NCI-H2029 treated with DMSO at 0.1 percent for 48 hours (cell line): ENCODE data around the gene TTC7B.

Experiments used
- DNase-seq: peaks from one replicate; lab custom pipeline; 2025; lab: John Stamatoyannopoulos, UW

Gene TTC7B

DNA sequence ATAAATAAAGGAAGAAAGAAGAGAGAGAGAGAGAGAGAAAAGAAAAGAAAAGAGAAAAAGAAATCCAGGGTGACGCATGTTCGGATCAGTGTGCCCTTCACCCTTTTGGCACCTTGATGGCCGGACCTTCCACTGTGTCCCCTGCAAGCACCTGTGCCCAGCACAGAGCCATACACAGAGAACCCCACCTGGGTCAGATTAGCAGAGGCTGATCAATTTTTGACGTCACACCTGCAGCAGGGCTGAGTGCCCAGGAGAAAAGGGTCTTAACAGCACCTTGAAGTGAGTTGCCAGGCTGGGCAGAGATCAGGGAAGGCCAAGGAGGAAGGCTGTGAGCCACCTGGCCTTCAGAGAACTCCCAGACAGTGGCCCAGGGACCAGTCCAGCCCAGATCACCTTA is 305.0 kb downstream of the TTC7B start:
- DNase-seq, result no peak

DNA sequence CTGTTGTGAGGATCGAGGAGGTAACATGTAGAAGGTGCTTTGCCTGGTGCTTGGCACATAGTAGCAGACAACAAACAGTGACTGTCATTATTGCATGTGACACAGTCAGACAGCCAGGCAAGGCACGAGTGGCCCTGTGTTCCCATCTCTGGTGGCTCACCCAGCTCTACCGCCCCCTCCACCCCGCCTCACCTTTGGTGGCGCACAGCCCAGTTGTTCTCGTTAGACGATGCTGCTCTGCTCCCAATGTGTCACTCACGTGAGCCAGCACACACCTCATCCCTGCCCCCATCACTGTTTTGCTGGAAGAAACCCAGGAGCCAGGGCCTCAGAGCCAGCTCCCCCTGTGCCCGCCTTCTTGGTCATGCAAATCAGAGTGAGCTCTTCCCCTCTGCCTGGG is 306.1 kb downstream of the TTC7B start:
- DNase-seq, result peak; percentile 69

DNA sequence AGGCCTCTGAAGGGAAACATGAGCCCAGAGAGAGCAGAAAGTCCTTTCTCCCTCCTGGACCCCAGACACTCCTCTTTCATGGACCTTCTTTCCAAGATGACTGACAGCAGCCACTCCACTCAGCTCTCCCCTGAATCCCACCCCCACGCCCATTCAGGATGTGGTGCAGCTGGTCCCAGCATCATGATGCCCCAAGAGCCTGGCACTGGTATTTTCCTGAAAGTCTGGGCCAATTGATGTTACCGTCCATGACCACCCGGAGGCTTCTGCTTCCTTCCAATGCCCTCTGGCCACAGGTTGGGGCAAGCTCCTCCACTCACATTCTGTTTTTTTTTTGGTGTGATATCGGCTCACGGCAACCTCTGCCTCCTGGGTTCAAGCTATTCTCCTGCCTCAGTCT is 306.8 kb downstream of the TTC7B start:
- no peak for DNase-seq

DNA sequence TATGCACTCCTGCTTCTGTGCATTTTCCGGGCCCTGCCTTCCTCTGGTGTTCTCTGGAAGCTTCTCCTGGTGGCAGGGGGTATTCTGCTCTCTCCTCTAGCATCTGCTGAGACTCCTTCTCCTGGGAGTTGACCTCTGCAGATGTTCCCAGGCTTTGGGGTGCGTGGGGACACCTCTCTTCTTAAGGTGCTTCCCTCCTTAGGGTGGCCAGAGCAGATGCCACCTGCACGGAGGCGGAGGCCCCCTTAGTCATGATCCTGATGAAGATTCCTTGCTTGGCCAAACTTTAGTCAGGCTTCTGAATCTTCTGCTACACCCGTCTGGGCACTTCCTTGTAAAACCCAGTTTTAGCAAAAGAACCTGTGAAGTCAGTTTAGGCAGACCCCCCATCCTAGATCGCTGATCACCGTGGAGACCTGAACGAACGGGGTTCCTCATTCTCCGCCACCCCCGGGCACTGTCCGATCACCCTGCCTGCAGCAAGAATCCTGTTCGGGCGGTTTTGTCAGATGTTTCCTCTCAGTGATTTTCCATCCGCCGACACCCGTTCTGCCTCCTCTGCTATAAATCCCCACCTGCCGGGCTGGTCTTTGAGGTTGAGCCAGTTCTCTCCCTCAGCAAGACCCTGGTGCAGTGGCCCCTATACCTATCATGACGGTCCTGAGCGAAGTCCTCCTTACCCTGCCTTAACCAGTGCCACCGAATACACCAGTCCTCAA is 307.5 kb downstream of the TTC7B start:
- no peak for DNase-seq

DNA sequence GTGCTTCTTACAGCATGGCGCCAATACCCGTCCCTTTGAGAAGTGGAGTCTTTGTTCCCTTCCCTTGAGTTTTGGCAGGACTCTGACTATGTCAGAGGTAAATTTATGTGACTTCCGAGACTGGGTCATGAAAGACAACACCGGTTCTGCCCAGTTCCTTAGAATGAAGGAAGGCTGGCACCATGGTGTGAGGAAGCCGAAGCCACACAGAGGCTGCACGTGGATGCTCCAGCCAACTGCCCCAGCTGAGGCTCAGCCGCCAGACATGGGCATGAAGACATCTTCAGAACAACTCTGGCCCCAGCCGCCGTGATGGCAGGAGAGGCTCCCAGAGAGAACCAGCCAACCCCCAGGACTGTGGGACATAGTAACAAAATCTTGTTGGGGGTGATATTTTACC is 308.2 kb downstream of the TTC7B start:
- no peak for DNase-seq

DNA sequence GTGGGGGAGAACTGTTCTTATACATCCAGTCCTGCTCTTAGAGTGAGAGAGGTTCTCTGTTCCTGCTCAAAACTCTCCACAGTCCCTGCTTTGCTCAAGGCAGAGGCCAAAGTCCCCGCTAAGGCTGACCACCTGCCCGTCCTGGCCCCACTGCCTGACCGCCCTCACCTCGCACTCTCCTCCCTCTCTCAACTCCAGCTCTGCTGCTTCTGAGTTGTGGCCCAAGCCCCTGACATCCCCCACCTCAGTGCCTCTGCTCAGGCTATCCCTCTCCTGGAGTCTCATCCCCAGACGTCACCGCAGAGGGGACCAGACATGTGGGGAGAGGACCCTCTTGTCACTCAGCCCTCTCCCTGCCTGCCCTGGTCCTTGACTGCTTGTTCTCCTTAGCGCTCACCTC is 308.8 kb downstream of the TTC7B start:
- DNase-seq, result no peak

DNA sequence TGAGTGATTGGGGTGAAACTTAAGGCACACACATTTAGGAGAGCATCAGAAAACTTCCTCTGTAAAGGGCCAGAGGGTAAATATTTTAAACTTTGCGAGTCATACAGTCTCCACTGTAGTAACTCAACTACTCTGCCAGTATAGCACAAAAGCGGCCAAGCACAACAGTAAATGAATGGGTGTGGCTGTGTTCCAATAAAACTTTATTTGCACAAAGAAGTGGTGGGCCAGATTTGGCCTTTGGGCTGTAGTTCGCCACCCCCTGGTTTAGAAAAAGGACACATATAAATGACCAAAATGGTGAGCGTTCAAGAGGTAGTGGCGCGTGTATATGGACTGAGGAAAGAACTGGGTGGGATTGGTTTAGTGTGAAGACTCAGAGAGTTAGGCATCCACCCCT is 309.5 kb downstream of the TTC7B start:
- DNase-seq, result no peak

DNA sequence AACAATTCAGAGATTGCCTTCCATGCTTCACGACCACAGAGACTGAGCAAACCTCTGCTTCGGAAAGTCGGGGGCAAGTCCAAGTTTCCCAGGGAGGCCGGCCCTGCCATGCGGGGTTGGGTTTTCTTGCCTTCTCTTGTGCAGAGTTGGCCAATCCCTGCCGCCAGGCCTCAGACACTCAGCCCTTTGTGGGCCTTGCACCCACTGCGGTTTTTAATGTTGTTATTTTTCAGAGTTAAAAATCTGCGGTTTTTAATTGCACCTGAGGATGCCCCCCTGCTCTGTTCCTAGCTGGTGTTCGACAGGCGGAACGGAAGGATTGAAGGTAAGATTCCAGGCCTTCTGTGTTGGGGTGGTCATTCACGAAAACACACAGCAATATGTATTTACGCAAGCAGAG is 310.7 kb downstream of the TTC7B start:
- no peak for DNase-seq

DNA sequence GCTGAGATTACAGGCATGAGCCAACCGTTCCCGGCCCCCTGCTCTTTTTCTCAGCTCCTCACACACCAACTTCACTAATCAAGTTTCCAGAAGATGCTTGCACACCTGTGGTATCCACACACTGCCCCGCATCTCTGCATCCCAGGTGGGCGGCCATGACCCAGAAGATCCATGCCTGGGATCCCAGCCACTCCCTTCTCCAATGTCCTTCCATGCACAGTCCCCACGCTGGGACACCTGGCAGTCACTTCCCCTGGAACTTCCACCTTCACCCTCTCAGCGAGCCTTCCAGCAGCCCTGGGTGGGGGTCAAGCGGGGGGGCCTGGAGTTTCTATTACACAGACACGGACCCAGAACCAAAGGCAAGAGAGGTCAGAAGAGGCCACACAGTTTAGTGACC is 311.6 kb downstream of the TTC7B start:
- no peak for DNase-seq

DNA sequence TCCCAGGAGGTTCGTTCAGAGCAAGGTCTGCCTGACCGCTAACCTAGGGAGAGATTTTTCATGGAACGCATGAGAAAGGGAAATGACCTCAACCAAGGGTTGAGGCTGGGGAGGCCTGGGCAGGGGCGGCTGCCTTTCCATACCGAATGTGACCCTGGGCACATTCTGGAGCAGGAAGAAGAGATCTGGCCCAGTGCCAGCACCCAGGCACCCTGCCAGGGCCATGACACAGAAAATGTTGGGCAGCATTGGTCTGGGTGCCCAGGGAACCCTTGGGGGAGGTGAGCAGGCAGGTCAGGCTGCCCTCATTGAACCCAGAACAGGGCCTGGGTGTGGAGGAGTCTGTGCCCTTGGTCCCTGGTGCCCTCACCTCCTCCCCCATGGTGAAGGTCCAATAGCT is 312.6 kb downstream of the TTC7B start:
- no peak for DNase-seq

DNA sequence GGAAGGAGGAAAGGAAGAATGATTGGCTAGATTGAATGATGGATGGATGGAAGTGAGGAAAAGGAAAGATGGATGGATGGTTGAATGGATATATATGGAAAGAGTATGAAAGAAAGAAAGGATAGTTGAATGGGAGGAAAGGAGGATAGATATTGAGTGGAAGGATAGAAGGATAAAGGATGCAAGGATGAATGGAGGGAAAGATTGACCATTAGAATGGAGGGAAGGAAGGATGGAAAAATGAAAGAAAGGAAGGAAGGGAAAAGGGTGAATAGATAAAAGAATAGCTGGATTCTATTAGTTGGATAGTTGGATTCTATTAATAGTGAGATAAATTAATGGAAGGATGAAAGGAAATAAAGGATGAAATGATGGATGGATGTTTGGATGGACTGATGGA is 313.5 kb downstream of the TTC7B start:
- DNase-seq, result no peak

DNA sequence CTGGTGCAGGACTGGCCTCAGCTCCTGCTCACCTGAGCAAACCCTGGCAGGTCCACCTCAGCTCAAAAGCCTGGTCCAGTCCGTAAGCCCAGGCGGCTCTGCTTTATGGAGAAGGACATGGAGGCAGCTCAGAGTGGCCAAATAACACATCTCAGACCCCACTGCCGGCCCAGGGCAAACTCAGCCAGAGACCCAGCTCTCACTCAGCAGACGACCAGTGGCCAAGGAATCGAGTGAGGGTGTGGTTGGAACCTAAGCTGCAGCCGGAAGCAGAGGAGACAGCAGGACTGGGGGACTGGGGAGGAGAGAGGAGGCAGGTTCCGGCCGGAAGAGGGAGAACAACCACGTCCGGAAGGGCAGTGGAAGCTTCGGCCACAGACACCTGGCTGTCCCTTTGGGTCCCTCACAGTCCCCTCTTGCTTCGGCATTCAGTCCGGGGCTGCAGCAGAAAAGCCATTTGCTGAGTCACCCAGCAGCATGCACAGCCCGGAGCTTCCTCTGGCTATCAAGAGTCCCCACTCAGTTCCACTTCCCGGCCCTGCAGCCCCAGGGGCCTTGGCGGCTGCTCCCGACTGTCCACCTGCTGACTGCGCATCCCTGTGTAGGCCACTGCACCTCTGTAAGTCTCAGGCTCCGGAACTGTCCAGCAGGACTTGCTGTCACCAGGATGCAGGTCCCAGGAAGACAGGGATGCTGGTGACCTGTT is 315.4 kb downstream of the TTC7B start:
- DNase-seq, result no peak

DNA sequence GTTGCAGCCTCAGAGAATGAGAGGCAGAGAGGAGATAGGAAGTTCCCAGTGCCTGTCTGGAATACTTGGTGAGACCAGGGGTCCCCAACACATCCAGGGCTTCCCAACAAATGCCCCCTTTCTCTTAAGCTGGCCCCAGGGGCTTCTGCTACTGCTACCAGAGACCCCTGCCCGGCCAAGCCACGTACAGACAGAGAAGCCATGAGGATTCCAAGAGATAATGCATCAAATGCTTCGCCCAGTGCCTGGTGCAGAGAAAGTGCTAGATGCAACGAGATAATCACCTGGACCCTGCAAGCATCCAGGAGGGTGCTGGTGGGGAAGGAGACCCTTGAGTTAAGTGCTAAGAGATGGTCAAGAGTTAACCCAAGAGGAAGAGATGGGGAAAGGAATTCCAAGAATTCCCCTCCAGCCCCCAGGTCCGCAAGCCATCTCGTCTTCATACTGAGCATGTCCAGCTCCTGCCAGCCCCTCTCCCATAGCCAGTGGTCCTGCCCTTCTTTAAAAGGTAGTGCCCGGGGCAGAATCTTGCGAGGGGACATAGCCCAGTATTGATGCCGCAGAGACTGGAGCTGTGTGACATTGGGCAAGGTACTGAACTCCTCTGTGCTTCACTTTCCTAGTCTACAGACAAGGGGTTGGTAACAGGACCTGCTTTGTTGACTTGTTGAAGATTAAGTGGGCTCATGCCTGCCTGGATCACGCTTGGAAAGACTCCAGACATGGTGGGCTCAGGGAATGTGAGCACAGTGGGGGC is 316.1 kb downstream of the TTC7B start:
- no peak for DNase-seq

DNA sequence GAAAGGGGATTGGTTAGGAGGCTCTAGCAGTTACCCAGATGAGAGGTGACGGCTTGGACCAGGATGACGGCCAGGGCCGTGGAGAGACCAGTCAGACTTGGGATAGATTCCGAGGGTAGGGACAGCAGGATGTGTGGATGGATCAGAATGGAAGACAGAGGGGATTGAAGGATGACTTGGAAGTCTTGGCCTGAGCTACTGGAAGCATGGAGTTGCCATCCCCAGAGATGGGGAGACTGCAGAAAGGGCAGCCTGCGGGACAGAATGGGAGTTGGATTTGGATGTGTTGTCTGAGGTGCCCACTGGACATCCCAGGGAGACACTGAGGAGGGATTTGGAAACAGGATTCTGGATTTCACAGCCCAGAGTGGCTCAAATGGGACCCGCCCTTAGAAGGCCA is 317.1 kb downstream of the TTC7B start:
- DNase-seq, result no peak

DNA sequence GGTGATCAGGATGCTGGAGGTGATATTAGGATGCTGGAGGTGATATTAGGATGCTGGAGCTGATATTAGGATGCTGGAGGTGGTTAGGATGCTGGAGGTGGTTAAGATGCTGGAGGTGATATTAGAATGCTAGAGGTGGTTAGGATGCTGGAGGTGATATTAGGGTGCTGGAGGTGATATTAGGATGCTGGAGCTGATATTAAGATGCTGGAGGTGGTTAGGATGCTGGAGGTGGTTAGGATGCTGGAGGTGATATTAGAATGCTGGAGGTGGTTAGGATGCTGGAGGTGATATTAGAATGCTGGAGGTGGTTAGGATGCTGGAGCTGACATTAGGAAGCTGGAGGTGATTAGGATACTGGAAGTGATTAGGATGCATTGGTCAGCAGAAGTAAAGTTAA is 318.0 kb downstream of the TTC7B start:
- no peak for DNase-seq

DNA sequence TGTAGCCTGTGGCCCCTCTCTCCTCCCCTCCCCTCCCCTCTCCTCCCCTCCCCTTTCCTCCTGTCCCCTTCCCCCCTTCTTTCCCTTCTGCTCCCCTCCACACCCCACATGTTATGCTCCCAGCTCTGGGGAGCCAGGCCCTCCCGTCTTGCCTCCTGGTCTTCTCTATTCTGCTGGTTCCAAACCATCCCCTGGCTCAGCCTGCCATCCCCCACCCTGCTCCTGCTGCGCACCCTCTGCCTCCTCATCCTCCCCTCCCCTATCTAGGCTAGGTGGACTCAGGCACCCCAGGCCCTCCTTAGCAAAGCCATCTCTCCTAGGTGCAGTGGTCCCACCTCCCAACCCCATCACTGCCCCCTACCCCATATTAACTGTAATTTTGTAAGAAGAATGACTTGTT is 319.9 kb downstream of the TTC7B start:
- DNase-seq, result no peak

DNA sequence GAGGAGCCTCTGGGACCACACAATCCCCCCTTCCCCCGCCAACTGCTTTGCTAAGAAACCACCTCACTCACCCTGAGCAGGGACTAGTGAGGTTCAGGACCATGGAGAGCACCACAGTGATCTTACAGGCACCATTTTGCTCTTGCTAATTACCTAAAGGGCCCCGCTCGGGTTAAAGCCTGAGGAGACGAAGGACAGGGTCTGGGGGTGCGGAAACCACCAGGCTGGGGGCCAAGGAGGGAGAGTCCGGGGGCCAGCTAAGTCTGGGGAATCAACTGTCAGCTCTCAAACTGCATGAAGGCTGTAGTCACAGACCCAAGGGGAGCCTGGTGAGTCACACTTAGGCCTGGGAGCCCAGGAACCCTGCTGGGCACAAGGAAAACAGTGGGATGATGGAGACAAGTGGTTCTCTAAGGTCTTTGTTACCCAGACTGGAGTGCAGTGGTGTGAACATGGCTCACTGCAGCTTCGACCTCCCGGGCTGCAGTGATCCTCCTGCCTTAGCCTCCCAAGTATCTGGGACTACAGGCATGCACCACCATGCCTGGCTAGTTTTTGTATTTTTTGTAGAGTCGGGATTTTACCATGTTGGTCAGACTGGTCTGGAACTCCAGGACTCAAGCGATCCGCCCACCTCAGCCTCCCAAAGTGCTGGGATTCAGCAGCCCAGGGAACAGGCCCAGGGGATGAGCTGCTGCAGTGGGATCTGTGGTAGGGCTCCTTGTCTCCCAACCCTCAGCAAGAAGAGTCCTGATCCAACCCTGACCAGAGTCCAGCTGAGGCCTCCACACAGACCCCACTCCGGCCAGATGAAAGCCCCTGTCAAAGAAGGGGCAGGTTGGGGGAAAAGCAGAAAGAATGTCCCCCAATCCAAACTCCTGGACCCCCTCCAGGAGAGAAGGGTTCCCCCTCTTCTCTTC is 320.6 kb downstream of the TTC7B start:
- DNase-seq, result no peak

DNA sequence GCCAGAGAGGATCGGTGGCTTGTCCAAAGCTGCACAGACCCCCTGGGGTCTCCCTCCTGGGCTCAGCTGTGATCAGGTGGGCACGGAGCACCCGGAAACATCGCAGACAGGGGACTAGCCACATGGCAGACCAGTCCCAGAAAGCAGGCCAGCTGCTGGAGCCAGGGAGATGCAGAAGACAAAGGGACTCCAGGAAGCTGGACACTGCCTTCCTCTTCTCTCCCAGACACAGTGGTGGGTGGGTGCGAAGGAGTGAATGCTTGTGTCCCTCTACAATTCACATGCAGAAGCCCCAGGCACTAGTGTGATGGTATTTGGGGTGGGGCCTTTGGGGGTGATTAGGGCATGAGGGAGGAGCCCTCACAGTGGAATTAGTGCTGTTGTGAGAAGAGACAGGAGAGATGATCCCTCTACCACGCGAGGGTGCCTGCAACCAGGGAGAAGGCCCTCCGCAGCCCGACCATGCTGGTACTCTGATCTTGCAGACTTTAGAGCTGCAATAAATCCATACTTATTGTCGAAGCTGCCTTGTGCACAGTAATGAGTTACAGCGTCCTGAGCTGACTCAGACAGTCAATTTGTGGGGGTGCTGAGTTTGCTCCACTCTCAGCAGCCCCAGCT is 324.2 kb downstream of the TTC7B start:
- DNase-seq, result no peak

DNA sequence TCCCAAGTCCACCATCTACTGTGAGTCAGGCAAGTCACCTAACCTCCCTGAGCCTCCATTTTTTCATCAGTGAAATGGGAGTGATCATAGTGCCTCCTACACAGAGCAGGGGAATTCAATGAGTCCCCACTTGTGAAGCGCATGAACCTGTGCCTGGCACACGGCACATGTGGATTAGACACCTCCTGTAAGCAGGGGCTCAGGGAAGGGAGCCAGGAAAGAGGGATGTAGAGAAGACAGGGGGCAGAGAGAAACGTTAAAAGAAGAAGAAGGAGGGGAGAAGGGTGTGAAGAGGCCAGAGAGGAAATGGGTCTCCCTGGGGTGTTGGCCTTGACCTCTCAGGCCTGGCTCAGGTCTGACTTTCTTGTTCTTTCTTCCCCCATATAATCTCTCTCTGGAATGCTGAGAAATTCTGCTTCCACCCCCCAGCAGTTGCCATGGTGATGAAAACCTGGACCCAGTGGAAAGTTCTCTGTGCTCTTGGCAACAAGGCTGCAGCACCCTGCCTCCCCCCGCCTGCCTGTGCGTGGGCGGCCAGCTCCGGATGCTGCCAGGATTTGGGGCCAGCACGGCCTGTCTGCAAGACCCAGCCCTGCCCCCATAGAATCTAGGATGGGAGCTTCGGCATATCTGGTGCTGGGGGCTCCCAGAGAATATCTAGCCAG is 324.9 kb downstream of the TTC7B start:
- DNase-seq, result no peak

DNA sequence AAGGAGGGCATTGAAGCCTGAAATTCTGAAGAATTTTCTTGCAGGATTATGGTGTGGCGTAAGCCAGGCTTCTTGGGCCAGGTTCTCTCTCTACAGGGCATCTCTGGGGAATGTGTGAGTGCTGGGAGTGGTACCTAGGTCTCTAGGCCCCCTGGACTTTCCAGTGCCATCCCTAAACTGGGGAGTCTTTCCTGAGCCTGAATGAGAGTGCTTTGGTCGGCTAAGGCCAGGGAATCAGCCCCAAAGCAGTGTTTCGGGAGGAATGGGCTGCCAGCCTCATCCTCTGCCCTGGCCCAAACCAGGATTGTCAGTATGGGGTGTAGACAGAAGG is 325.5 kb downstream of the TTC7B start:
- no peak for DNase-seq
